HEK293 (cell line): ENCODE measurements around the gene LACRT.

ENCODE experiments used
- GLIS1 ChIP-seq: fragments of 450-650 bp; formaldehyde crosslinking; IDR thresholded peaks from 2 replicates; pipeline ENCODE4 v1.5.1; 2016; ENCODE audit warnings: missing biosample characterization, missing genetic modification characterization
- PRDM1 ChIP-seq: fragments of 450-650 bp; formaldehyde crosslinking; IDR thresholded peaks from 2 replicates; pipeline ENCODE4; 2016; ENCODE audit warnings: missing biosample characterization, missing genetic modification characterization
- RBAK ChIP-seq: fragments of 450-650 bp; formaldehyde crosslinking; IDR thresholded peaks from 2 replicates; pipeline ENCODE4 v1.5.1; 2016; ENCODE audit warnings: missing biosample characterization, missing genetic modification characterization
- ZBTB1 ChIP-seq: fragments of 450-650 bp; formaldehyde crosslinking; IDR thresholded peaks from 2 replicates; pipeline ENCODE4 v1.5.1; 2016; ENCODE audit warnings: missing biosample characterization, missing genetic modification characterization
- ZNF416 ChIP-seq: fragments of 450-650 bp; formaldehyde crosslinking; IDR thresholded peaks from 2 replicates; pipeline ENCODE4 v1.5.1; 2016; ENCODE audit warnings: missing biosample characterization, missing genetic modification characterization
- ZNF561 ChIP-seq: fragments of 450-650 bp; IDR thresholded peaks from 2 replicates; pipeline ENCODE4 v1.5.1; 2018; ENCODE audit warnings: missing biosample characterization, missing genetic modification characterization, borderline replicate concordance
- ZNF610 ChIP-seq: fragments of 450-650 bp; formaldehyde crosslinking; IDR thresholded peaks from 2 replicates; pipeline ENCODE4 v1.5.1; 2016; ENCODE audit warnings: missing biosample characterization, missing genetic modification characterization, borderline replicate concordance
- ZNF629 ChIP-seq: fragments of 450-650 bp; formaldehyde crosslinking; IDR thresholded peaks from 2 replicates; pipeline ENCODE4 v1.5.1; 2017; ENCODE audit warnings: missing biosample characterization, missing genetic modification characterization
- ZNF654 ChIP-seq: fragments of 450-650 bp; formaldehyde crosslinking; IDR thresholded peaks from 2 replicates; pipeline ENCODE4 v1.5.1; 2016; ENCODE audit warnings: low read depth, missing biosample characterization, missing genetic modification characterization
- ZNF660 ChIP-seq: fragments of 450-650 bp; IDR thresholded peaks from 2 replicates; pipeline ENCODE4 v1.5.1; 2018; ENCODE audit warnings: missing biosample characterization, mild to moderate bottlenecking, missing genetic modification characterization
- TF ChIP-seq, protein P1 (sequence below): fragments of 450-650 bp; formaldehyde crosslinking; IDR thresholded peaks from 2 replicates; pipeline ENCODE4 v1.5.0; 2017; ENCODE audit warnings: missing biosample characterization, missing genetic modification characterization, borderline replicate concordance
- TF ChIP-seq, protein P2 (sequence below): fragments of 450-650 bp; formaldehyde crosslinking; optimal IDR thresholded peaks from 2 replicates; pipeline ENCODE3; 2016; ENCODE audit warnings: missing biosample characterization, mild to moderate bottlenecking, missing genetic modification characterization
- TF ChIP-seq, protein P3 (sequence below): fragments of 450-650 bp; formaldehyde crosslinking; IDR thresholded peaks from 2 replicates; pipeline ENCODE4 v1.5.1; 2016; ENCODE audit warnings: missing biosample characterization, missing genetic modification characterization
- TF ChIP-seq, protein P4 (sequence below): fragments of 450-650 bp; formaldehyde crosslinking; IDR thresholded peaks from 2 replicates; pipeline ENCODE4 v1.5.1; 2016; ENCODE audit warnings: missing biosample characterization, missing genetic modification characterization
- TF ChIP-seq, protein P5 (sequence below): fragments of 450-650 bp; formaldehyde crosslinking; IDR thresholded peaks from 2 replicates; pipeline ENCODE4 v1.5.1; 2017; ENCODE audit warnings: missing biosample characterization, mild to moderate bottlenecking, missing genetic modification characterization, moderate library complexity
- TF ChIP-seq, protein P6 (sequence below): fragments of 450-650 bp; formaldehyde crosslinking; IDR thresholded peaks from 2 replicates; pipeline ENCODE4 v1.5.1; 2016; ENCODE audit warnings: missing biosample characterization, missing genetic modification characterization
- TF ChIP-seq, protein P7 (sequence below): fragments of 450-650 bp; formaldehyde crosslinking; IDR thresholded peaks from 2 replicates; pipeline ENCODE4 v1.5.1; 2016; ENCODE audit warnings: missing biosample characterization, missing genetic modification characterization
- TF ChIP-seq, protein P8 (sequence below): fragments of 450-650 bp; formaldehyde crosslinking; IDR thresholded peaks from 2 replicates; pipeline ENCODE4 v1.5.1; 2016; ENCODE audit warnings: missing biosample characterization, missing genetic modification characterization
- TF ChIP-seq, protein P9 (sequence below): fragments of 450-650 bp; formaldehyde crosslinking; IDR thresholded peaks from 2 replicates; pipeline ENCODE4 v1.5.1; 2016; ENCODE audit warnings: missing biosample characterization, missing genetic modification characterization

Gene LACRT

DNA sequence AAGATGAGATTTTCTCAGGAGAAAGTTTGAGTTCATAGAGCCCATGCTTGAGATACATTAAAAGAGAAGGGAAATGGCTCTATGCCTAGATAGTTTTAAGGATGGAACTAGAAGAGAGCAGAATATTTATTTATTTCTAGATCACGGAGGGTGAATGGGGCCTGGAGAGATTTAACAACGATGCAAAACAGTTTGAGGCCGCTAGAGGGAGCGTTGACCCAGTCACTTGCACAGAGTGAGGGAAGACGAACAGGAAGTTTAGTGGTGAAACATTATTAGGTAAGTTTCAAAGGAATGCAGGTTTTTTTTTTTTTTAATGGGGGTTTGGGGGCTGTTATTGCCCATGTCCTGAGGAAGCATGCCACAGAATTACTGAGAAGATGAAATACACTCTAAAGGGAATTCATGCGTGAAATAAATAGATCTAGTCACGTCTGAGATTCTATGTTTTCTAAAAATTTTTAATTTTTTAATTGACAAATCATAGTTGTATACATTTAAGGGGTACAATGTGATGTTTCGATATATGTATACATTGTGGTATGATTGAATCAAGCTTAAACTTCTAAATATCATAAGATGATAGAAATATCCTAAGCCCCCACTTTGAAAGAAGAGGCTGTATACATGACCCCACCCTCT is 31.4 kb downstream of the LACRT start (continued):
- TF ChIP-seq, protein P1, sequence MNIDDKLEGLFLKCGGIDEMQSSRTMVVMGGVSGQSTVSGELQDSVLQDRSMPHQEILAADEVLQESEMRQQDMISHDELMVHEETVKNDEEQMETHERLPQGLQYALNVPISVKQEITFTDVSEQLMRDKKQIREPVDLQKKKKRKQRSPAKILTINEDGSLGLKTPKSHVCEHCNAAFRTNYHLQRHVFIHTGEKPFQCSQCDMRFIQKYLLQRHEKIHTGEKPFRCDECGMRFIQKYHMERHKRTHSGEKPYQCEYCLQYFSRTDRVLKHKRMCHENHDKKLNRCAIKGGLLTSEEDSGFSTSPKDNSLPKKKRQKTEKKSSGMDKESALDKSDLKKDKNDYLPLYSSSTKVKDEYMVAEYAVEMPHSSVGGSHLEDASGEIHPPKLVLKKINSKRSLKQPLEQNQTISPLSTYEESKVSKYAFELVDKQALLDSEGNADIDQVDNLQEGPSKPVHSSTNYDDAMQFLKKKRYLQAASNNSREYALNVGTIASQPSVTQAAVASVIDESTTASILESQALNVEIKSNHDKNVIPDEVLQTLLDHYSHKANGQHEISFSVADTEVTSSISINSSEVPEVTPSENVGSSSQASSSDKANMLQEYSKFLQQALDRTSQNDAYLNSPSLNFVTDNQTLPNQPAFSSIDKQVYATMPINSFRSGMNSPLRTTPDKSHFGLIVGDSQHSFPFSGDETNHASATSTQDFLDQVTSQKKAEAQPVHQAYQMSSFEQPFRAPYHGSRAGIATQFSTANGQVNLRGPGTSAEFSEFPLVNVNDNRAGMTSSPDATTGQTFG (tag by site-specific recombination), result no peak
- TF ChIP-seq PRDM1 (tag by site-specific recombination) (peak; percentile 89), ZNF660 (peak; percentile 55; the same call in 1 of the 2 replicates), ZNF654 (tag by site-specific recombination) (peak; percentile 86), ZNF629 (tag by site-specific recombination) (peak; percentile 70), RBAK (tag by site-specific recombination) (no peak), GLIS1 (tag by site-specific recombination) (no peak), ZNF610 (tag by site-specific recombination) (no peak), ZNF416 (no peak), ZNF561 (tag by site-specific recombination) (no peak), ZBTB1 (tag by site-specific recombination) (no peak)
- TF ChIP-seq, protein P2, sequence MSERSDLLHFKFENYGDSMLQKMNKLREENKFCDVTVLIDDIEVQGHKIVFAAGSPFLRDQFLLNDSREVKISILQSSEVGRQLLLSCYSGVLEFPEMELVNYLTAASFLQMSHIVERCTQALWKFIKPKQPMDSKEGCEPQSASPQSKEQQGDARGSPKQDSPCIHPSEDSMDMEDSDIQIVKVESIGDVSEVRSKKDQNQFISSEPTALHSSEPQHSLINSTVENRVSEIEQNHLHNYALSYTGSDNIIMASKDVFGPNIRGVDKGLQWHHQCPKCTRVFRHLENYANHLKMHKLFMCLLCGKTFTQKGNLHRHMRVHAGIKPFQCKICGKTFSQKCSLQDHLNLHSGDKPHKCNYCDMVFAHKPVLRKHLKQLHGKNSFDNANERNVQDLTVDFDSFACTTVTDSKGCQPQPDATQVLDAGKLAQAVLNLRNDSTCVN (tag by site-specific recombination), result no peak
- TF ChIP-seq, protein P3, sequence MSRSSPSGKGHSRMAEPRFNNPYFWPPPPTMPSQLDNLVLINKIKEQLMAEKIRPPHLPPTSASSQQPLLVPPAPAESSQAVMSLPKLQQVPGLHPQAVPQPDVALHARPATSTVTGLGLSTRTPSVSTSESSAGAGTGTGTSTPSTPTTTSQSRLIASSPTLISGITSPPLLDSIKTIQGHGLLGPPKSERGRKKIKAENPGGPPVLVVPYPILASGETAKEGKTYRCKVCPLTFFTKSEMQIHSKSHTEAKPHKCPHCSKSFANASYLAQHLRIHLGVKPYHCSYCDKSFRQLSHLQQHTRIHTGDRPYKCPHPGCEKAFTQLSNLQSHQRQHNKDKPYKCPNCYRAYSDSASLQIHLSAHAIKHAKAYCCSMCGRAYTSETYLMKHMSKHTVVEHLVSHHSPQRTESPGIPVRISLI, result peak; percentile 77
- TF ChIP-seq, protein P4, sequence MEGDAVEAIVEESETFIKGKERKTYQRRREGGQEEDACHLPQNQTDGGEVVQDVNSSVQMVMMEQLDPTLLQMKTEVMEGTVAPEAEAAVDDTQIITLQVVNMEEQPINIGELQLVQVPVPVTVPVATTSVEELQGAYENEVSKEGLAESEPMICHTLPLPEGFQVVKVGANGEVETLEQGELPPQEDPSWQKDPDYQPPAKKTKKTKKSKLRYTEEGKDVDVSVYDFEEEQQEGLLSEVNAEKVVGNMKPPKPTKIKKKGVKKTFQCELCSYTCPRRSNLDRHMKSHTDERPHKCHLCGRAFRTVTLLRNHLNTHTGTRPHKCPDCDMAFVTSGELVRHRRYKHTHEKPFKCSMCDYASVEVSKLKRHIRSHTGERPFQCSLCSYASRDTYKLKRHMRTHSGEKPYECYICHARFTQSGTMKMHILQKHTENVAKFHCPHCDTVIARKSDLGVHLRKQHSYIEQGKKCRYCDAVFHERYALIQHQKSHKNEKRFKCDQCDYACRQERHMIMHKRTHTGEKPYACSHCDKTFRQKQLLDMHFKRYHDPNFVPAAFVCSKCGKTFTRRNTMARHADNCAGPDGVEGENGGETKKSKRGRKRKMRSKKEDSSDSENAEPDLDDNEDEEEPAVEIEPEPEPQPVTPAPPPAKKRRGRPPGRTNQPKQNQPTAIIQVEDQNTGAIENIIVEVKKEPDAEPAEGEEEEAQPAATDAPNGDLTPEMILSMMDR, result peak; percentile 73
- TF ChIP-seq, protein P5, sequence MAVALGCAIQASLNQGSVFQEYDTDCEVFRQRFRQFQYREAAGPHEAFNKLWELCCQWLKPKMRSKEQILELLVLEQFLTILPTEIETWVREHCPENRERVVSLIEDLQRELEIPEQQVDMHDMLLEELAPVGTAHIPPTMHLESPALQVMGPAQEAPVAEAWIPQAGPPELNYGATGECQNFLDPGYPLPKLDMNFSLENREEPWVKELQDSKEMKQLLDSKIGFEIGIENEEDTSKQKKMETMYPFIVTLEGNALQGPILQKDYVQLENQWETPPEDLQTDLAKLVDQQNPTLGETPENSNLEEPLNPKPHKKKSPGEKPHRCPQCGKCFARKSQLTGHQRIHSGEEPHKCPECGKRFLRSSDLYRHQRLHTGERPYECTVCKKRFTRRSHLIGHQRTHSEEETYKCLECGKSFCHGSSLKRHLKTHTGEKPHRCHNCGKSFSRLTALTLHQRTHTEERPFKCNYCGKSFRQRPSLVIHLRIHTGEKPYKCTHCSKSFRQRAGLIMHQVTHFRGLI, result no peak
- TF ChIP-seq, protein P6, sequence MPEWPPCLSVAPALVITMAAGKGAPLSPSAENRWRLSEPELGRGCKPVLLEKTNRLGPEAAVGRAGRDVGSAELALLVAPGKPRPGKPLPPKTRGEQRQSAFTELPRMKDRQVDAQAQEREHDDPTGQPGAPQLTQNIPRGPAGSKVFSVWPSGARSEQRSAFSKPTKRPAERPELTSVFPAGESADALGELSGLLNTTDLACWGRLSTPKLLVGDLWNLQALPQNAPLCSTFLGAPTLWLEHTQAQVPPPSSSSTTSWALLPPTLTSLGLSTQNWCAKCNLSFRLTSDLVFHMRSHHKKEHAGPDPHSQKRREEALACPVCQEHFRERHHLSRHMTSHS (tag by site-specific recombination), result no peak
- TF ChIP-seq, protein P7, sequence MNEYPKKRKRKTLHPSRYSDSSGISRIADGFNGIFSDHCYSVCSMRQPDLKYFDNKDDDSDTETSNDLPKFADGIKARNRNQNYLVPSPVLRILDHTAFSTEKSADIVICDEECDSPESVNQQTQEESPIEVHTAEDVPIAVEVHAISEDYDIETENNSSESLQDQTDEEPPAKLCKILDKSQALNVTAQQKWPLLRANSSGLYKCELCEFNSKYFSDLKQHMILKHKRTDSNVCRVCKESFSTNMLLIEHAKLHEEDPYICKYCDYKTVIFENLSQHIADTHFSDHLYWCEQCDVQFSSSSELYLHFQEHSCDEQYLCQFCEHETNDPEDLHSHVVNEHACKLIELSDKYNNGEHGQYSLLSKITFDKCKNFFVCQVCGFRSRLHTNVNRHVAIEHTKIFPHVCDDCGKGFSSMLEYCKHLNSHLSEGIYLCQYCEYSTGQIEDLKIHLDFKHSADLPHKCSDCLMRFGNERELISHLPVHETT (tag by site-specific recombination), result no peak
- TF ChIP-seq, protein P8, sequence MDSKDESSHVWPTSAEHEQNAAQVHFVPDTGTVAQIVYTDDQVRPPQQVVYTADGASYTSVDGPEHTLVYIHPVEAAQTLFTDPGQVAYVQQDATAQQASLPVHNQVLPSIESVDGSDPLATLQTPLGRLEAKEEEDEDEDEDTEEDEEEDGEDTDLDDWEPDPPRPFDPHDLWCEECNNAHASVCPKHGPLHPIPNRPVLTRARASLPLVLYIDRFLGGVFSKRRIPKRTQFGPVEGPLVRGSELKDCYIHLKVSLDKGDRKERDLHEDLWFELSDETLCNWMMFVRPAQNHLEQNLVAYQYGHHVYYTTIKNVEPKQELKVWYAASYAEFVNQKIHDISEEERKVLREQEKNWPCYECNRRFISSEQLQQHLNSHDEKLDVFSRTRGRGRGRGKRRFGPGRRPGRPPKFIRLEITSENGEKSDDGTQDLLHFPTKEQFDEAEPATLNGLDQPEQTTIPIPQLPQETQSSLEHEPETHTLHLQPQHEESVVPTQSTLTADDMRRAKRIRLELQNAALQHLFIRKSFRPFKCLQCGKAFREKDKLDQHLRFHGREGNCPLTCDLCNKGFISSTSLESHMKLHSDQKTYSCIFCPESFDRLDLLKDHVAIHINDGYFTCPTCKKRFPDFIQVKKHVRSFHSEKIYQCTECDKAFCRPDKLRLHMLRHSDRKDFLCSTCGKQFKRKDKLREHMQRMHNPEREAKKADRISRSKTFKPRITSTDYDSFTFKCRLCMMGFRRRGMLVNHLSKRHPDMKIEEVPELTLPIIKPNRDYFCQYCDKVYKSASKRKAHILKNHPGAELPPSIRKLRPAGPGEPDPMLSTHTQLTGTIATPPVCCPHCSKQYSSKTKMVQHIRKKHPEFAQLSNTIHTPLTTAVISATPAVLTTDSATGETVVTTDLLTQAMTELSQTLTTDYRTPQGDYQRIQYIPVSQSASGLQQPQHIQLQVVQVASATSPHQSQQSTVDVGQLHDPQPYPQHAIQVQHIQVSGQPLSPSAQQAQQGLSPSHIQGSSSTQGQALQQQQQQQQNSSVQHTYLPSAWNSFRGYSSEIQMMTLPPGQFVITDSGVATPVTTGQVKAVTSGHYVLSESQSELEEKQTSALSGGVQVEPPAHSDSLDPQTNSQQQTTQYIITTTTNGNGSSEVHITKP (tag by site-specific recombination), result 0 out of 2 replicates have a peak, but pooled peaks have one; percentile 7
- TF ChIP-seq, protein P9, sequence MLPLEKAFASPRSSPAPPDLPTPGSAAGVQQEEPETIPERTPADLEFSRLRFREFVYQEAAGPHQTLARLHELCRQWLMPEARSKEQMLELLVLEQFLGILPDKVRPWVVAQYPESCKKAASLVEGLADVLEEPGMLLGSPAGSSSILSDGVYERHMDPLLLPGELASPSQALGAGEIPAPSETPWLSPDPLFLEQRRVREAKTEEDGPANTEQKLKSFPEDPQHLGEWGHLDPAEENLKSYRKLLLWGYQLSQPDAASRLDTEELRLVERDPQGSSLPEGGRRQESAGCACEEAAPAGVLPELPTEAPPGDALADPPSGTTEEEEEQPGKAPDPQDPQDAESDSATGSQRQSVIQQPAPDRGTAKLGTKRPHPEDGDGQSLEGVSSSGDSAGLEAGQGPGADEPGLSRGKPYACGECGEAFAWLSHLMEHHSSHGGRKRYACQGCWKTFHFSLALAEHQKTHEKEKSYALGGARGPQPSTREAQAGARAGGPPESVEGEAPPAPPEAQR, result no peak
